Fibroblast of skin of right quadriceps (primary cell): ENCODE measurements around the gene RNF207.
"Not testable (repeated sequence)": the region's sequence is repeated elsewhere in the genome, so short reads cannot be mapped to it uniquely, and the experiment has no call there.

Experiments
- DNase-seq: peaks from one replicate; pipeline ENCODE4 v3.0.0-alpha.2; 2013

Gene RNF207

DNA sequence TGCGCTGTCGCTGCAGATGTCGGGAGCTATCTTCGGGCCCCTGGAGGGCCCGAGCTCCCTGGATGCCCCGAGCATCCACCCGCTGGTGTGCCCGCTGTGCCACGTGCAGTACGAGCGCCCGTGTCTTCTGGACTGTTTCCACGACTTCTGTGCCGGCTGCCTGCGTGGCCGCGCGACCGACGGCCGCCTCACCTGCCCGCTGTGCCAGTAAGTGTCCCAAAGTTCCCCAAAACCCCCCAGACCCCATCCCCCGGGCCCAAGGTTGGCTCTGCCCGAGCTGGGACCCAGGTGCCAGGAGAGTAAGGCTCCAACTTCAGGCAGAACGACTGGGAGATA, 569 bp downstream of the RNF207 start:
- no peak for DNase-seq

DNA sequence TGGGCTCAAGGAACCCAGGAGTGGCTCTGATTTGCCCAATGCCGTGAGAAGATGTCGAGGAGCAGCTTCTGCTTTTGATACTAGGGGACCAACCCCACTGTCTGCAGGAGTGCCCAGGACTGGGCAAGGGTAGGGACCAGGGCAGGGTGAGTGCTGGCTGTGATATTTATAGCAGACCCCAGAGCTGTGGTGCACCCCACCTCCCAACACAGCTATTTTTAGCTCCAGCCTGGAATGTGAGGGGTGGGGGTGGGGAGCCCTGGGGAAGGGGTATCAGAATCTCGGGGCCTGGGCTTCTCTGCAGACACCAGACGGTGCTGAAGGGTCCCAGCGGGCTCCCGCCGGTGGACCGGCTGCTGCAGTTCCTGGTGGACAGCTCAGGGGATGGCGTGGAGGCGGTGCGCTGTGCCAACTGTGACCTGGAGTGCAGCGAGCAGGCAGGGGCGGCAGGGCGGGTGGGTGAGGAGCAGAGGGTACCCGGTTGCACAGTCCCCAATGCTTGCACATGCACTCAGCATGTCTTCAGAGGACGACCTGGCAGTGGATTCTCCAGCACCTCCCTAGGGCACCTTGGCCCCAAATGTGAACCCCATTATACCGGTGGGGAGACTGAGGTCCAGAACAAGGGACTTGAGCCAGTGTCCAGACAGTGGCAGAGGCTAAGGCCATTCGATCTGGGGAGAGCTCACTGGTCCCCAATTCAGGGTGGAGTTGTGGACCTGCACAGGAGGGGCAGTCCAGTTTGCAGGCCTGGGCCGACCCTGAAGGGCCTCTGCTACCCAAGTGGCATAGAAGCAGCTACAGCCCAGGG, 1.4 kb downstream of the RNF207 start:
- no peak for DNase-seq

GRCh38 chr1:6207921-6208320, 2.0 kb downstream of the RNF207 start:
- DNase-seq = no peak

DNA sequence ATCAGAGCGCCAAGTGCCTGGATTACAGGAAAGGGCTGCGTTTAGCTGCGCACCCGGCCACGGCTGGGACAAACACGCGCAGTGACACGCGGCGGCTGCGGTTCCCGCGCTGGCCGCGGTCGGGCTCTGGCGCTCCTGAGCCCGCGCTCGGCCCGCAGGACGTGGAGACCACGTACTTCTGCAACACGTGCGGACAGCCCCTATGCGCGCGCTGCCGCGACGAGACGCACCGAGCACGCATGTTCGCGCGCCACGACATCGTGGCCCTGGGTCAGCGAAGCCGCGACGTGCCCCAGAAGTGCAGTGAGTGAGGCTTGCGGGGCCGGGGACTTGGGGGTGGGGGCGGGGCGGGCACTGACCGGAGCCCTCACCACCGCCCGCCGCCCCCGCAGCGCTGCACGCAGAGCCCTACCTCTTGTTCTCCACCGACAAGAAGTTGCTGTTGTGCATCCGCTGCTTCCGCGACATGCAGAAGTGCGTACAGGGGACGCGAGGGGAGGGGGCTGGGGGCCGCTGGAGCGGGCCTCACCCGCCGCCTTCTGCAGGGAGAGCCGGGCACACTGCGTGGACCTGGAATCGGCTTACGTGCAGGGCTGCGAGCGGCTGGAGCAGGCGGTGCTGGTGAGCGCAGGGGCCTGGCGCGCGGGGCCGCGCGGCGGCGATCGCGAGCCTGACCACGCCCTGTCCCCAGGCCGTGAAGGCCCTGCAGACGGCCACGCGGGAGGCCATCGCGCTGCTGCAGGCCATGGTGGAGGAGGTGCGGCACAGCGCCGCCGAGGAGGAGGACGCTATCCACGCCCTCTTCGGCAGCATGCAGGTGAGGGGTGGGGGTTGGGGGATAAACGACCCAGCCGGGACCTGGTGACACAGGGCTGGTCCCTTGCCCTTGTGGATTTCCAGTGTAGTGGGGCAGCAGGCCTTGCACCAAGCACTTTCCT, 3.1 kb downstream of the RNF207 start:
- DNase-seq = peak; percentile 48

- no peak for DNase-seq
Measured at GRCh38 chr1:6209661-6210580, 4.0 kb downstream of the RNF207 start.

DNA sequence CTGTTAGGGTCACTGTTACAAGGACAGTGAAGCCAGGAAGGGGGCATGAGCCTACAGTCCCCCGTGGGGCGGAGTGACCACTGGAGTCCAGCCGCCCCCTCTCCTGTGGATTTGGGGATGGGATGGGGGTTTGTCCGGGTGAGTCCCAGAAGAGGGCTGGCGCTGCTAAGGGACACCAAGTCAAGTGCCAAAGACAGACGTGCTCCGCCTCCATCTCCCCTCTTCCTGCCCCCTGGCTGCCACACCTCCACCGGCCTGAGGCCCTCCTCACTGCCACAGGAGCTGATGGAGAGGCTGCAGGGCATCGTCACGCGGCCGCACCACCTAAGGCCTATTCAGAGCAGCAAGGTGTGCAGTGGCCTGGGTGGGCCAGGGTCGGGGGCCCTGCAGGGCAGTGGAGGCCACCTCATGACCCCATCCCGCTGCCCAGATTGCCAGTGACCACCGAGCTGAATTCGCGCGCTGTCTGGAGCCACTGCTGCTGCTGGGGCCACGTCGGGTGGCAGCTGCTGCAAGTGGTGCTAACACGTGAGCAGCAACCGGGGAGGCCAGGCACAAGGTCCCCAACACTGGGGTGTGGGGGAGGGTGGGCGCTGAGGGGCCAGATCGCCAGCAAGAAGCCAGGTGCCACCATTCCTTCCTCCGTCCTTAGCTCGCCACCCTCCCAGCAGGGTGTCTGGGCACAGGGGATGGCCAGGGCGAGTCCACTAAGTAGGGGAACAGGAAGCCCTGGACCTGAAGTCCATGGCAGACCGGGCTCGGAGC, 4.9 kb downstream of the RNF207 start:
- DNase-seq = no peak

GRCh38 chr1:6211731-6212130, 5.8 kb downstream of the RNF207 start:
- DNase-seq = no peak

DNA sequence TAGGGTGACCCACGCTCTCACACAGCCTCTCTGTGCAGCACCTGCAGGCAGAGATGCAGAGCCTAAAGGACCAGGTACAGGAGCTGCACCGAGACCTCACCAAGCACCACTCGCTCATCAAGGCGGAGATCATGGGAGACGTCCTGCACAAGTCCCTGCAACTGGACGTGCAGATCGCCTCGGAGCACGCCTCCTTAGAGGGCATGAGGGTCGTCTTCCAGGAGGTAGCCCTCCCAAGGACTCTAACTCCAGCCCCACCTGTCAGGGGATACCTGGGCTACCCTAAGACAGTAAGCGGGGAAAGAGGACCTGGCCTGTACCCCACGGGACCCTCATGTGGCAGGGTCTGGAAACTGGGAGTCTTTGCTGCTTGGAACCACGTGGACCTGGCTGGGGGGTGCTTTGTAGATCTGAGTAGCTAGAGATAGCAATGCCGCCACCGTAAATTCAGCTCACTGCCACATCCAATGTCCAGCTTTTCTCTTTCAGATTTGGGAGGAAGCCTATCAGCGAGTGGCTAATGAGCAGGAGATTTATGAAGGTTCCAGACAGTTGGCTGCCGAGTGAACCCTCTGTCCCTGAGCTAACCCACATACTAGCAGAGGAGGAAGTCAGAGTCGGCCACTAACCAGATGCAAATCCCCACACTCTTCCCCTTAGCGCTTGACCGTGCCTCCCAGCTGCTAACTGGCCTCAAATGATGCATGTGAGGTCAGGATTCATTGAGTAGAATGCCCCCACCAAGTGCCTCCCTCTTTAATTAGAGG, 6.5 kb downstream of the RNF207 start:
- no peak for DNase-seq

GRCh38 chr1:6218375-6219164, 12.7 kb downstream of the RNF207 start:
- no peak for DNase-seq

- DNase-seq = not testable (repeated sequence)
Measured at GRCh38 chr1:6219641-6220040, 13.7 kb downstream of the RNF207 start.

DNA sequence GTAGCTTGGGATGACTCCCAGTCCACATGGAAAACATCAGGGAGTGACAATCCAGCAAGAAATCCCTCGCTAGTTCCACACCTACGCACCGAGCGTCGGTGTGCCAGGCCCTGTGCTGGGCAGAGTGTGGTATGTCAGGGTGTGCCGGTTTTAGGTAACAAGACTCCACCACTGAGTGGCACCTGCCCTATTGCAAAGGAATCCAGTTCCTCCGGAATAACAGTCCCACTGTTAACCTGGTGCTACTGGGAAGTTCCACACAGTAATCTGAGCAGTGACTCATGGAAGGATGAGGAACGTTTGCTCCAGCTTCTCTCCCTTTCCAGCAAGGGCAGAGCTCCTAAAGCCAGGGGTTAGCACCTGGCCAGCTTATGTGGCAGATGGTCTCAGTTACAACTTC, 14.3 kb downstream of the RNF207 start:
- no peak for DNase-seq

- no peak for DNase-seq
Measured at GRCh38 chr1:6221210-6221784, 15.4 kb downstream of the RNF207 start.

DNA sequence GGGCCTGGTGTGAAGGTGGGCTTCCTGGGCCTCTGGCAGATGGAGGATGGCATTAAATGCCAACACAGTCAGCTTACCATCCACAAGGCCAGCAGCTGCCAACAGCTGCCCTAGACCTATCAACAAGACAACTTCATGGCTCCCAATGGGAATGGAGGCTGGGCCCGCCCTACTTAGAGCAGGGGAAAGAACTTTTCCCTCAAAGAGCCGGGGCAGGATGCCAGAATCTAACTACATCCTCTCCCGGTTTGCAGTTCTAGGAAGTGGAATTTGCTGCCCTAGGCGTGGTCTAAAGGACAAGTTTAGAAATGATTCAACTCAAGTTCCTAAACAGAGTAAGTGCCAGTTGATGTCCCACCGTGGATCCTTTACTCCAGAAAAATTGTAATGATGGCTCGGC, 16.7 kb downstream of the RNF207 start:
- peak; percentile 50 for DNase-seq

- DNase-seq = no peak
Measured at GRCh38 chr1:6223617-6224016, 17.7 kb downstream of the RNF207 start.

DNA sequence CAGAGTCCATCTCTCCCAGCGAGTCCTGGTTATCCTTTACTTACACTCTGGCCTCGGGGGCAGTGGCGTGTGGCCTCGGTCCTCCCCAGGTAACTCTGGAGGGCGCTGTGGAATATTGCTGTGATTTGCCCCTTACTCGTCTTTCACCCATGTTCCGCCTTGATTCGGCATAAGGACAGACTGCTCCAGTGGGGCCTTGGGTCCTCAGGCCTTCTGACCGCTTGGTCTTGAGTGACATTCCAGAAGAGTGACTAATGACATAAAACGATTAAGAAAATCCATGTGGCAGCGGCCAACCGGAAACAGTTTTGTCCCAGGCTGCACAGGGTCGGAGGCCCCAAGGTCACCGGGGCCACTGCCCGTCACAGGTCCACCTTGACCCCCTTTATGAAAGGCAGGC, 18.8 kb downstream of the RNF207 start:
- DNase-seq = no peak

DNA sequence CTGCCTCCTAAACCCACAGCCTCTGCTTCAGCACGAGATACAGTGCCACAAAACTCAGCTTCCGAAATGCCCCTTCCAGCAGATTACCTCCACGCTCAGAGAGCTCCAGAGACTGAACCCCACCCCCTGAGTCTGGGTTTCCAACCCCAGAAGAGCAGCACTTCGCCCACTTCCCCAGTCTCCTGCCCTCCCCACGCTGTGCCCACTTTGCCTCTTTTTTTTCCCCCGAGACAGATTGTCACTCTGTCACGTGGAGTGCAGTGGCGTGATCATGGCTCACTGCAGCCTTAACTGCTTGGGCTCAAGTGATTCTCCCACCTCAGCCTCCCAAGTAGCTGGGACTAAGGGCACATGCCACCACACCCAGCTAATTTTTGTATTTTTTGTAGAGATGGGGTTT, 19.7 kb downstream of the RNF207 start:
- no peak for DNase-seq

GRCh38 chr1:6233376-6233775, 27.5 kb downstream of the RNF207 start:
- DNase-seq = no peak

DNA sequence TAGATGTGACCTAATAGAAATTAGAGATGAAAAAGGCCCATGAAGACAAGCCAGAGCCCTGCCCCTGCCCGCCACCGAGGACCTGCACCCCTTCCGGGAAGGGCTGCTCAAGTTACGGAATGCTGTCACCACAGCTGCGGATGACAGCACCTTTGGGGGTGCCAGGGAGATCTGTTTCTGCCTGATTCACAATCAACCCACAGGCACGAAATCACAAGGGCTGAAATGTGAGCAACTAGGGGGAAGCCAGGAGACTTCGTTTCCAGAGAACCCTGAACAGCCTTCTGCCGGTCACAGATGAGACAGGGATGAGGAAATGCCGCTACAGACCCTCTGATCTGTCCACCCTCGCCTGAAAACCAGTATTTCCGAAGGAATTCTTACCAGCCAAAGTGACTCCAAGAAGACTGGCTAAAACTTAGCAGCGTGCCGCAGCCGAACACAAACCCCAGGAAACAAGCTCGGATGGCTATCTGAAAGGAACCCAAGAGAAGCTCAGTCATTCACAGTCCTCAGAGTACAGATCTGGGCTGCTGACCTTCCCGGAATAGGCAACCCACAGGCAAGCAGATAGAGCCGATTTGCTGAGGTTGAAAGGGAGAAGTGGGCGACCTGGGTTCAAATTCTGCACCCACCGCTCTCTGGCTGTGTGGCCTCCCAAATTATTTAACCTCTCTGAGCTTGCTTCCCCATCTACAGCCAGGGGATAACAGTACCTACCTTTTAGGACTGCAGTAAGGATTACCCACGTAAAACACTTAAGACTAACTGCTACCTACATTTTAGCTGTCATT, 28.8 kb downstream of the RNF207 start:
- peak; percentile 27 for DNase-seq

- no peak for DNase-seq
Measured at GRCh38 chr1:6235296-6235677, 29.4 kb downstream of the RNF207 start.
